GM04503 (cell line): ENCODE results near the gene MBD5.
"Not testable (repeated sequence)": the region's sequence is repeated elsewhere in the genome, so short reads cannot be mapped to it uniquely, and the experiment has no call there.

Experiments used
- DNase-seq: peaks from one replicate; pipeline ENCODE4 v3.0.0-alpha.2; 2012; ENCODE audit warnings: low read depth

The MBD5 gene

DNA sequence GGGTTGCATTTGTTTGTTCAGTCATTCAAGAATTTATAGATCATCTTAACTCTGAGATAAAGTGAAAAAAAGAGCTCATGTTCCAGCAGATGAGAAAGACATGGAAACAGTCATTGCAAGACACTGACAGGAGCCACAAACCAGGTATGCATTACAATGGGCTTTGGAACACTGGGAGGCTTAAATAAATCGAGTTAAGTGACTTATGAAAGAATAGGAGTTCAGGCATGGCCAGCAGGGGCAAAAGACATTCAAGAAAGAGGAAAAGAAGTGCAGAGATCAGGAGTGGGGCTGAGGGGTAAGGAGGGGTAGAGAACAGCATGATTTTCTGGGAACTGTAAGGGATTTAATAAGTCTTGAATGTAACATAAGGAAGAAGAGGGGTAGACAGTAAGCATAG is 502.4 kb downstream of the MBD5 start:
- no peak for DNase-seq

DNA sequence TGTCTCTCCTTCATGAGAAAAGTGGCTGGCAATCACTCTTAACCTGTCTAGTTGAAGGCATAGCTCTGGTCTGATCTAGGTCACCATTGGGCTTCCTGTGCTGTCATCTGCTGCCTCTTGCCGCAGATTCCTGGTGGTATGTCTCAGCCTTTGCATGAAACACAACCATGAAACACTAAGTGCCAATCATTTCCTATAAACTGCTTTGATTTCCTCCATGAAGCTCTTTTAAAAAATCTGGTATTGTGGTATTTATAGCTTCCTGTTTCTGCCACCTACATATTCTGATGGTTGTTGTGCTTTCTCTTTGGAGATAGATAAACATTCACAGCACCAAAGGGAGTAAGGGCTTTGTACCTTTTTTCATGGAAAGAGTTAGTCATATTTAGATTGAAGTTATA is 503.6 kb downstream of the MBD5 start:
- no peak for DNase-seq

DNA sequence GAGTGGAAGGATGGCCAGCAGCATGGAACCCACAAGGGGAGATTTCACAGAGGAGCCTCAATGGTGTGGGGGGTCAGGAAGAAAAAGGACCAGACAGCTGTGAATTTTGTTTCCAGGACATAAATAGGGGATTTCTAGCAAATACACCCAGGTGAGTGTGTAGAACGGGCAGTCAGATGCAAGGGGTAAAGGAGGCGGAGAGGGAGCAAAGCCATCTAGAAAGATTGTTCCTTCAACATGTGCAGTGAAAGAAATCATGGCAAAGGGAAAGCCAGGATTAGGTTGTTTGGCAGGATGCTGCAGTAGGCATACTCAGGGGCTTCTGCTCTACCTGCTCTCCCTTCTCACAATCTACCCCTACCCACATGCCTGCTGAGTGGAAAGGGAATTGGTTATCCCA is 504.2 kb downstream of the MBD5 start:
- no peak for DNase-seq

GRCh38 chr2:148526509-148527346 is 505.8 kb downstream of the MBD5 start:
- DNase-seq = no peak

DNA sequence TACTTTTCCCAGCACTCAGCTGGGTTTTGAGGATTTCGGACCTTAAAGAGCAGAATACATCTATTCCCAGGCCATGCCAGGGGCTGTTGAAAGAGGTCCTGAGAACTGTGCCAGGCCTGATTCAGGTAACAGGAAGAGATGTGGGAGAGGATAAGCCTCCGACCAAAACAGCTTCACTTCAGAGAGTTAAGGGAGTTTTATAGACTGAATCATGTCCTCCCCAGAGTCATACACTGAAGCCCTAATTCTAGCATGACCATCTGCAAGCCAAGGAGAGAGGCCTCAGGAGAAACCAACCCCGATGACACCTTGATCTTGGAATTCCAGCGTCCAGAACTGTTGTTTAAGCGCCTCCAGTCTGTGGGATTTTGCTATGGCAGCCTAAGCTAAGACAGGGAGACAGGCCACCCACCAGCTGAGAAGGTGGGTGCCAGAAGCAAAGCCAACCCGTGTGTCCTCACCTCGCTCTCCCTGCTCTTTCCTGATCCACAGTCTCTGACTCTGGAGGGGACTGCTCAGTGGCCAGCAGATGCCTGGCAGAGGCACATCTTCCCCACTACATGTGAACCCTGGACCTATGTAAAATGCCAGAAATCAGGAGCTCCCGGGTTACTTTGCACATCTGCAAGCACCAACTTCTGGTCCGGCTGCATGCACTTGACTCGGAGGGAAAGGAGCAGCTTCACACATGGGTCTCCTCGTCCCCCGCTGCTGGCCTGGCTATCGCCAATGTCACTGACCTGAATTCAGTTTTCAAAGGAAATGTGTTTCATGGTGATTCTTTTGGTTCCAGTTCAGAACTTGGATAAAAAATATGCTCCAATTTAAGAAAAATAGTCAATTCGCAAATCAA is 506.8 kb downstream of the MBD5 start:
- DNase-seq = no peak

- DNase-seq = no peak
Observed at GRCh38 chr2:148528356-148529064, 507.6 kb downstream of the MBD5 start.

- no peak for DNase-seq
Observed at GRCh38 chr2:148529745-148530144, 508.9 kb downstream of the MBD5 start.

GRCh38 chr2:148530350-148530749 is 509.5 kb downstream of the MBD5 start:
- DNase-seq = no peak

DNA sequence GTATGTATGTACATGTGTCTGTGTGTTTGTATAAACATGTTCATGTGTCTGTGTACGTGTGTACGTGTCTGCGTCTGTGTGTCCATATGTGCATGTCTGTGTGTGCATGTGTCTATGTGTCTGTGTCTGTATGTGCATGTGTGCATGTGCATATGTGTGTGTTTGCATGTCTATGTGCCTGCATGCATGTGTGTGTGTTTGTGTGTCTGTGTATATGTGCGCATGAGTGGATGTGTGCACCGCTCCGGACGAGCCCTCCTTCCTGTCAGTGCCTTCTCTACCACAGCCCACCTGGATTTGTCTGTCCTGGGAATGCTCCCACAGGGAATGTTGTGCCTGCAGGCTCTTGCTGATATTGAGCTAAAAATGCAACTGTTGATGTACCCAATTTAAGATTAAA is 510.3 kb downstream of the MBD5 start:
- no peak for DNase-seq

- no peak for DNase-seq
Observed at GRCh38 chr2:148531669-148532428, 511.0 kb downstream of the MBD5 start.

- DNase-seq = no peak
Observed at GRCh38 chr2:148533004-148533403, 512.1 kb downstream of the MBD5 start.

GRCh38 chr2:148533685-148534084 is 512.8 kb downstream of the MBD5 start:
- DNase-seq = no peak

- DNase-seq = no peak
Observed at GRCh38 chr2:148534416-148535204, 513.7 kb downstream of the MBD5 start.

- no peak for DNase-seq
Observed at GRCh38 chr2:148538375-148538774, 517.5 kb downstream of the MBD5 start.

GRCh38 chr2:148540022-148540421 is 519.1 kb downstream of the MBD5 start:
- DNase-seq = no peak

DNA sequence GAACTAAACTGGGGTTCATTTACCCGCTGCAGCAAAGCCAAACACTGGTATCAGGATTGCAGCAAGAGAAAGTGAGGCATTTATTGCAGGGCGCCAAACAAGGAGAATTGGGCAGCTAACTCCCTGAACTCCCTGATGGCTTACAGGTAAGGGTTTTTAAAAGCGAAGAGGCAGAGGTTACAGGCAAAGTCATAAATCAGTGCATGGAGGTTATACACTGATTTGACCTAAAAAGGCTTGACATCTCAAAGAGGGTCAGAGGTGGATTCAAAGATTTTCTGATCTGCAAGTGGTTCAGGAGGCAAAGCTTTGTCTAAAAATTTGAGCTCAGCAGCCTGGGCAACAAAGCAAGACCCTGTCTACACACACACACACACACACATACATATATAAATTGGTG is 520.9 kb downstream of the MBD5 start:
- DNase-seq = no peak

- no peak for DNase-seq
Observed at GRCh38 chr2:148542614-148543013, 521.7 kb downstream of the MBD5 start.

GRCh38 chr2:148543088-148543540 is 522.2 kb downstream of the MBD5 start:
- DNase-seq = not testable (repeated sequence)

DNA sequence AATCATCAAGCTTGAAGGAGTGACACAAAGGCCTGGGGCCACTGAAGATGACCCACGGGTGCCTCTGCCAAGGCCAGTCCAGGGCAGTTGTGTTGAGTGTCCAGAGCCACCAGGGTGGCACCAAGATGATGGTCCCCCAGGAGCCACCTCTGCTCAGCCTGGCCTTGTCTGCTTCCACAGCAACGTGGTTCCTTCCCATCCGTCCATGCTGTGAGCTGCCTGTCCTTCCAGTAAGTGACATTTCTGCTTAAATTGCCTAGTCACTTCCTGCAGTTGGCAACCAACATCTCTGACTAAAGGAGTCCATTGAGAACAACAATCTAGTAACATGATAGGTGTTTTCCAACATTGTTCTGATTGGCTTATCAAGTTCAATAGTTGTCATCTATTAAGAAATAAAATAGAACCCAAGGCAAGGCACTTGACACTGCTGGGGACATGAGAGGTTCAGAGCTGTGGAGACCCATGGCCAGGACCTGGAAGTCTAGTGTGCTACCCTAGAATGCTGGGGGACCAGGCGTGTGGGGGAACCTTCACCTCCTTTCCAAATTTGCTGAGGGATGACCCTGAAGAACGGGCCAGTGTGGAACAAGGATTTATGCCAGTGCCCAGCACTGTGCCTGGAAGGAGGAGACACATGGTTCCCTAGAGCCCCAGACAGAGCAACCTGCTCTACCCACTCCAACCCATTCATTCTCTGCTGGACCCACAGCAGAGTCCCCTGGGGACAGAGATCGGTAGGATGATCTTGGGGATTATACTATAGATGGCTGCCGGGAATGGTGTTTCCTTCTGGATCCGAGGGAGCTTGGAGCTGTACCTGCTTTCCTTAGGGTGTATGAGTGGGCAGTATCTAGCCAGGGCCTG is 524.7 kb downstream of the MBD5 start:
- no peak for DNase-seq

- DNase-seq = no peak
Observed at GRCh38 chr2:148546270-148546669, 525.4 kb downstream of the MBD5 start.
